Measurements from ENCODE around the gene MDFI. TPM values are rescaled to one million over a fixed set of nuclear protein-coding genes. Genes with fewer than 3 reads are reported as not detected.

The MDFI gene
- total and polyA plus RNA-seq, 9 of the 15 experiments (the other 6 are each of a cell fraction or from before 2014, with no cell fraction given) = not detected

DNA sequence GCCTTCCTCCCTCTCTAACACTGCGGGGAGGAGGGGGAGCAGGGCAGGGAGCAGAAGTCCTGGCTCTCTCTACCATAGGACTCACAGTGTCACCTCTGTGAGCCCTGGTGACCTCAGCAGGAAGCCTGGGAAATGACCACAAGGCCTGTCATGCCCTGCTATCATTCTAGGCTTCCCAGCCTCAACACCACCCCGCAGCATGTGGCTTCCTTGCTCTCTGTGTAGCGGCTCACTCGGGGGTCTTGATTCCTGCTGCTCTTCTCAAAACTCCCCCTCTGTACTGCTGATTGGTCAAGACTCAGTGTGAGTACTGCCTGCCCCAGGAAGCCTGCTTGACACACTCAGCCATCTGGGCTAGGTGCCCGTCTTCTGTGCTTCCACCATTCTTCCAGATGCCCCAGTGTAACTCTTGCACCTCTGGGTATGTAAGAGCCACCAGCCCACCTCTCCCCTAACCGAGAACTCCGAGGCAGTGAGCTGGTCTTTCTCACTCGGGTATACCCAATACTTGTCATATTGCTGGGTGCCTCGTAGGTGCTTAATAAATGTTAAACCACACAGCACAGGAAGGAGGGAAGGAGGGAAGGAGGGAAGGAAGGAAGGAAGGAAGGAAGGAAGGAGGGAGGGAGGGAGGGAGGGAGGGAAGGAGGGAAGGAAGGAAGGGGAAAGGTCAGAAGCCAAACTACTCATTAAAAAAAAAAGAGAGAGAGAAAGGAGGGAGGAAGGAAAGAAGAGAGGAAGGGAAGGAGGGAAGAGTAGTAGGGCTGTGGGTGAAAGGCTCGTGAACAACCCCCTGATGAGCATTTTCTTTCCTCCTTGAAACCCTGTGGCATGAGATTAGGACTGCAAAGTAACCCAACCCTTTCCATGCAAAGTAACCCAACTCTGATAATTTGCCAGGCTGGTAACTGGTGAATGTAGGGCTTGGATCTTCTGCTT is 5.0 kb downstream of the MDFI start:
- Histone ChIP-seq H3K9me3 (replicated peaks; ENCODE audit: control insufficient read depth, insufficient read depth, low read depth, low read length) (no peaks in the 10 kb centered on the region), H3K4me2 (ENCODE audit: insufficient read depth, low read length) (no peak overlapping the region), H3K79me2 (ENCODE audit: control insufficient read depth, insufficient read depth, low read length) (no peaks in the 10 kb centered on the region), H3K36me3 (ENCODE audit: control insufficient read depth, insufficient read depth, low read length) (no peaks in the 10 kb centered on the region), H3K9ac (ENCODE audit: insufficient read depth in 1 of 2, low read depth in 2 of 2, low read length in 2 of 2) (no peak overlapping the region), H2AFZ (ENCODE audit: low read depth, low read length) (no peak overlapping the region), H3K9me1 (ENCODE audit: control insufficient read depth, insufficient read depth, low read length) (no peaks in the 10 kb centered on the region), H3K27me3 (ENCODE audit: control insufficient read depth in 2 of 2, insufficient read depth in 2 of 2, low read length in 2 of 2) (peaks cover 59 to 94% of the 10 kb centered on the region in 2 experiments), H3K4me1 (replicated peaks in 1 of 2; ENCODE audit: control insufficient read depth in 2 of 2, insufficient read depth in 2 of 2, low read length in 2 of 2) (peaks cover 0 to 6% of the 10 kb centered on the region in 2 experiments; a peak in 1 of 5 replicates), H3K4me3 (no peak overlapping the region), H4K20me1 (replicated peaks; ENCODE audit: control insufficient read depth, insufficient read depth, low read length) (peaks cover 15% of the 10 kb centered on the region), H3K27ac (ENCODE audit: extremely low read depth, low read depth, low read length) (no peak overlapping the region)
- intact Hi-C loops (cut with micrococcal nuclease) = no loop called here
- TF ChIP-seq MEIS2 (IDR thresholded peaks at IDR 0.05; ENCODE audit: partially characterized antibody) (no peak), NR2C2 (CRISPR knock-in tag; IDR thresholded peaks at IDR 0.05) (no peak), NR2C2 (tag; IDR thresholded peaks at IDR 0.05) (peak; percentile 17; the same call in 1 of the 2 replicates), ZNF263 (CRISPR knock-in tag; IDR thresholded peaks at IDR 0.05; ENCODE audit: borderline replicate concordance) (peak; percentile 83), BCL6 (CRISPR knock-in tag; IDR thresholded peaks at IDR 0.05) (no peak)
- ChIA-PET POLR2A (interaction anchor here (0.7 to 0.8 kb wide), 3 partner anchors 12 to 258 kb away, joined by 3 to 4 read pairs (median 3); no protein-coding TSS in a partner anchor), CTCF (ENCODE audit: low intra/inter-chr PET ratio) (no interaction called here)
- peak; percentile 24; the same call in 2 of the 3 replicates for ATAC-seq
- 2% methylated on average over 10 of the region's 10 CpGs for WGBS (ENCODE audit: insufficient coverage, low coverage, missing lambda C conversion rate)
- DNase-seq (ENCODE audit: extremely low read depth in 1 of 4, low spot score in 3 of 4) = no peak
- no peak for FAIRE-seq
- in situ Hi-C loops (cut with MboI) = no loop called here
- no TSS peak for BruUV-seq (replicated peaks)
